ENCODE results near the gene LRRC28. TPM values are rescaled to one million over a fixed set of nuclear protein-coding genes. Genes with fewer than 3 reads are reported as not detected.

Gene LRRC28
- polyA plus RNA-seq, 1 of the 3 experiments (the other 2 are of a cell fraction) = 15.2 TPM

DNA sequence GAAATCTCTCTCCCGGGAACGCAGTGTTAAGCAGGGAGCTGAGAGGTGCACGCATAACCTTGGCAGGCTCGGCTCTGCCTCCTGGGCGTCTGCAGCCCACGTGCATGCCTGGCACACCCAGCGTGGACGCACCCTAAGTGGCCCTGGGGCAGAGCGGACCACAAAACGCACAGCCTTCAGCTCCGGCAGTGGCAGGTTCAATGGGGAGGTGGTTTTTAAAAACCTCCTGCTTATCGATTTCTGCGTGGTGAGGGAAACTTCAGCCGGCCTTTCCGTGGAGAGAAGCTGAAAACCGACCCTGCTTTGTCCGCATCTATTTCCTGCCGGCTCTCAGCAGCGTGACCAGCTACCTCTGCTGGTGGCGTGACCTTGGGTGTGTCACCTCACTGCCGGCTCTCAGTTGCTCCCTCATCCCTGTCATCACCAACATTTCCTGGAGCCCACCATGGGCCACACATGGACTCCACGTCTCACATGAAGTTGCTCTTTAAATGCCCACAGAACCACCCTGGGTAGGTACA, 179.7 kb downstream of the LRRC28 start:
- H4K20me1 ChIP-seq (ENCODE audit: insufficient read depth) = no peaks in the 10 kb centered on the region
- WGBS (ENCODE audit: low lambda C conversion rate) = 88% methylated on average over 17 of the region's 22 CpGs
- DNase-seq = no peak
- ChIA-PET CTCF (no interaction called here), POLR2A (no interaction called here)
- H3K9me3 ChIP-seq = no peaks in the 10 kb centered on the region
- no peak overlapping the region for H3K27ac ChIP-seq (ENCODE audit: low read depth in 2 of 2, low read length in 1 of 2)
- H3K9ac ChIP-seq = no peak overlapping the region
- H3K4me1 ChIP-seq (ENCODE audit: control insufficient read depth in 1 of 2, insufficient read depth in 2 of 2, low read depth in 1 of 2, low read length in 1 of 2) = peaks cover 2% of the 10 kb centered on the region in 2 experiments; a peak in 3 of 4 replicates
- H3K36me3 ChIP-seq (replicated peaks in 1 of 2; ENCODE audit: control insufficient read depth in 1 of 2, insufficient read depth in 2 of 2, low read length in 1 of 2) = no peaks in the 10 kb centered on the region
- H2AFZ ChIP-seq (ENCODE audit: low read depth) = no peak overlapping the region
- H3F3A ChIP-seq (replicated peaks; ENCODE audit: insufficient read depth) = no peaks in the 10 kb centered on the region
- no peaks in the 10 kb centered on the region for H3K79me2 ChIP-seq (ENCODE audit: insufficient read depth)
- H3K4me2 ChIP-seq = no peak overlapping the region
- no peaks in the 10 kb centered on the region for H3K27me3 ChIP-seq (ENCODE audit: insufficient read depth)
- no peaks in the 10 kb centered on the region for H3K9me2 ChIP-seq
- TF ChIP-seq NFIC (IDR thresholded peaks at IDR 0.05; ENCODE audit: borderline replicate concordance) = no peak
- TF ChIP-seq SIN3A (IDR thresholded peaks at IDR 0.05; ENCODE audit: borderline replicate concordance, low read depth, low read length) = no peak
- TF ChIP-seq TAF1 (IDR thresholded peaks at IDR 0.05; ENCODE audit: borderline replicate concordance, low read depth, low read length) = no peak
- no peak for TF ChIP-seq SMC3 (IDR thresholded peaks at IDR 0.05; ENCODE audit: low read depth, low read length)
- TF ChIP-seq USF1 (IDR thresholded peaks at IDR 0.05; ENCODE audit: borderline replicate concordance, low read depth) = no peak
- TF ChIP-seq TCF12 (IDR thresholded peaks at IDR 0.05) = no peak
- no peak for TF ChIP-seq GATA2 (CRISPR knock-in tag; IDR thresholded peaks at IDR 0.05)
- no peak for TF ChIP-seq JUND (IDR thresholded peaks at IDR 0.05)
- no peak for TF ChIP-seq GABPA (IDR thresholded peaks at IDR 0.05; ENCODE audit: low read depth)
- no peak for TF ChIP-seq POLR2AphosphoS5 (IDR thresholded peaks at IDR 0.05; ENCODE audit: low read depth, low read length)
- TF ChIP-seq FOXJ3 (CRISPR knock-in tag; IDR thresholded peaks at IDR 0.05) = no peak
- TF ChIP-seq REST (IDR thresholded peaks at IDR 0.05; ENCODE audit: low read depth, low read length) = no peak
- no peak for TF ChIP-seq EP300 (IDR thresholded peaks at IDR 0.05; ENCODE audit: borderline replicate concordance in 1 of 2, low read depth in 1 of 2, low read length in 1 of 2)
- no peak for TF ChIP-seq MEF2A (IDR thresholded peaks at IDR 0.05; ENCODE audit: borderline replicate concordance, low read depth)
- no peak for TF ChIP-seq RAD21 (IDR thresholded peaks at IDR 0.05; ENCODE audit: low read length)
- no peak for TF ChIP-seq ELF1 (IDR thresholded peaks at IDR 0.05)
- no peak overlapping the region for H3K4me3 ChIP-seq (ENCODE audit: low read depth in 2 of 2, low read length in 1 of 2)

GRCh38 chr15:99431661-99432091, 180.4 kb downstream of the LRRC28 start:
- Histone ChIP-seq H3K9me3 (no peaks in the 10 kb centered on the region), H3K9me2 (no peaks in the 10 kb centered on the region), H3K4me3 (ENCODE audit: low read depth in 2 of 2, low read length in 1 of 2) (no peak overlapping the region), H3K27ac (ENCODE audit: low read depth in 2 of 2, low read length in 1 of 2) (no peak overlapping the region), H3K9ac (no peak overlapping the region), H3K79me2 (ENCODE audit: insufficient read depth) (no peaks in the 10 kb centered on the region), H3F3A (replicated peaks; ENCODE audit: insufficient read depth) (no peaks in the 10 kb centered on the region), H3K27me3 (ENCODE audit: insufficient read depth) (no peaks in the 10 kb centered on the region), H3K4me2 (no peak overlapping the region), H3K36me3 (replicated peaks in 1 of 2; ENCODE audit: control insufficient read depth in 1 of 2, insufficient read depth in 2 of 2, low read length in 1 of 2) (no peaks in the 10 kb centered on the region), H3K4me1 (ENCODE audit: control insufficient read depth in 1 of 2, insufficient read depth in 2 of 2, low read depth in 1 of 2, low read length in 1 of 2) (no peaks in the 10 kb centered on the region), H2AFZ (ENCODE audit: low read depth) (no peak overlapping the region), H4K20me1 (ENCODE audit: insufficient read depth) (no peaks in the 10 kb centered on the region)
- WGBS (ENCODE audit: low lambda C conversion rate) = 87% methylated on average over 3 of the region's 13 CpGs
- no peak for DNase-seq
- ChIA-PET CTCF (no interaction called here), POLR2A (no interaction called here)
- TF ChIP-seq SMC3 (IDR thresholded peaks at IDR 0.05; ENCODE audit: low read depth, low read length) = no peak
- TF ChIP-seq, protein P1, sequence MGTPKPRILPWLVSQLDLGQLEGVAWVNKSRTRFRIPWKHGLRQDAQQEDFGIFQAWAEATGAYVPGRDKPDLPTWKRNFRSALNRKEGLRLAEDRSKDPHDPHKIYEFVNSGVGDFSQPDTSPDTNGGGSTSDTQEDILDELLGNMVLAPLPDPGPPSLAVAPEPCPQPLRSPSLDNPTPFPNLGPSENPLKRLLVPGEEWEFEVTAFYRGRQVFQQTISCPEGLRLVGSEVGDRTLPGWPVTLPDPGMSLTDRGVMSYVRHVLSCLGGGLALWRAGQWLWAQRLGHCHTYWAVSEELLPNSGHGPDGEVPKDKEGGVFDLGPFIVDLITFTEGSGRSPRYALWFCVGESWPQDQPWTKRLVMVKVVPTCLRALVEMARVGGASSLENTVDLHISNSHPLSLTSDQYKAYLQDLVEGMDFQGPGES (IDR thresholded peaks at IDR 0.05; ENCODE audit: low read depth, low read length) = no peak
- no peak for TF ChIP-seq RXRA (IDR thresholded peaks at IDR 0.05; ENCODE audit: borderline replicate concordance, low read depth)
- no peak for TF ChIP-seq USF1 (IDR thresholded peaks at IDR 0.05; ENCODE audit: borderline replicate concordance, low read depth)
- TF ChIP-seq, protein P2, sequence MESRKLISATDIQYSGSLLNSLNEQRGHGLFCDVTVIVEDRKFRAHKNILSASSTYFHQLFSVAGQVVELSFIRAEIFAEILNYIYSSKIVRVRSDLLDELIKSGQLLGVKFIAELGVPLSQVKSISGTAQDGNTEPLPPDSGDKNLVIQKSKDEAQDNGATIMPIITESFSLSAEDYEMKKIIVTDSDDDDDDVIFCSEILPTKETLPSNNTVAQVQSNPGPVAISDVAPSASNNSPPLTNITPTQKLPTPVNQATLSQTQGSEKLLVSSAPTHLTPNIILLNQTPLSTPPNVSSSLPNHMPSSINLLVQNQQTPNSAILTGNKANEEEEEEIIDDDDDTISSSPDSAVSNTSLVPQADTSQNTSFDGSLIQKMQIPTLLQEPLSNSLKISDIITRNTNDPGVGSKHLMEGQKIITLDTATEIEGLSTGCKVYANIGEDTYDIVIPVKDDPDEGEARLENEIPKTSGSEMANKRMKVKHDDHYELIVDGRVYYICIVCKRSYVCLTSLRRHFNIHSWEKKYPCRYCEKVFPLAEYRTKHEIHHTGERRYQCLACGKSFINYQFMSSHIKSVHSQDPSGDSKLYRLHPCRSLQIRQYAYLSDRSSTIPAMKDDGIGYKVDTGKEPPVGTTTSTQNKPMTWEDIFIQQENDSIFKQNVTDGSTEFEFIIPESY (IDR thresholded peaks at IDR 0.05; ENCODE audit: borderline replicate concordance, low read depth) = no peak
- TF ChIP-seq SIN3A (IDR thresholded peaks at IDR 0.05; ENCODE audit: borderline replicate concordance, low read depth, low read length) = no peak
- no peak for TF ChIP-seq POLR2AphosphoS5 (IDR thresholded peaks at IDR 0.05; ENCODE audit: low read depth, low read length)
- no peak for TF ChIP-seq EP300 (IDR thresholded peaks at IDR 0.05; ENCODE audit: borderline replicate concordance in 1 of 2, low read depth in 1 of 2, low read length in 1 of 2)
- no peak for TF ChIP-seq NRF1 (IDR thresholded peaks at IDR 0.05; ENCODE audit: low read depth, low read length)
- TF ChIP-seq RFX5 (IDR thresholded peaks at IDR 0.05; ENCODE audit: low read length) = no peak
